Measurements from ENCODE around the gene TIAM2.

GRCh38 chr6:155080881-155081845 lies 86.0 kb downstream of the TIAM2 start:
- TF ChIP-seq CTCF (IDR thresholded peaks at IDR 0.05; ENCODE audit: insufficient read depth, low read length) (no peak), POLR2AphosphoS5 (IDR thresholded peaks at IDR 0.05; ENCODE audit: low read depth) (no peak), REST (IDR thresholded peaks at IDR 0.05; ENCODE audit: insufficient replicate concordance, low read depth) (no peak)
